GM21526 (cell line): ENCODE data around the gene CENPT.
"Not testable (repeated sequence)": the region's sequence is repeated elsewhere in the genome, so short reads cannot be mapped to it uniquely, and the experiment has no call there.

Source experiments
- ATAC-seq: cut with Tn5 transposase; IDR thresholded peaks from one replicate; pipeline ENCODE4 v1.9.1; 2021; ENCODE audit warnings: moderate library complexity; ENCODE audit not compliant: unreplicated experiment, low FRiP score

CENPT gene

GRCh38 chr16:67855789-67856188, 8.3 kb upstream of the CENPT start:
- ATAC-seq, result no peak

- no peak for ATAC-seq
Measured at GRCh38 chr16:67853670-67854069, 6.2 kb upstream of the CENPT start.

GRCh38 chr16:67848118-67848517, 625 bp upstream of the CENPT start:
- ATAC-seq, result no peak

DNA sequence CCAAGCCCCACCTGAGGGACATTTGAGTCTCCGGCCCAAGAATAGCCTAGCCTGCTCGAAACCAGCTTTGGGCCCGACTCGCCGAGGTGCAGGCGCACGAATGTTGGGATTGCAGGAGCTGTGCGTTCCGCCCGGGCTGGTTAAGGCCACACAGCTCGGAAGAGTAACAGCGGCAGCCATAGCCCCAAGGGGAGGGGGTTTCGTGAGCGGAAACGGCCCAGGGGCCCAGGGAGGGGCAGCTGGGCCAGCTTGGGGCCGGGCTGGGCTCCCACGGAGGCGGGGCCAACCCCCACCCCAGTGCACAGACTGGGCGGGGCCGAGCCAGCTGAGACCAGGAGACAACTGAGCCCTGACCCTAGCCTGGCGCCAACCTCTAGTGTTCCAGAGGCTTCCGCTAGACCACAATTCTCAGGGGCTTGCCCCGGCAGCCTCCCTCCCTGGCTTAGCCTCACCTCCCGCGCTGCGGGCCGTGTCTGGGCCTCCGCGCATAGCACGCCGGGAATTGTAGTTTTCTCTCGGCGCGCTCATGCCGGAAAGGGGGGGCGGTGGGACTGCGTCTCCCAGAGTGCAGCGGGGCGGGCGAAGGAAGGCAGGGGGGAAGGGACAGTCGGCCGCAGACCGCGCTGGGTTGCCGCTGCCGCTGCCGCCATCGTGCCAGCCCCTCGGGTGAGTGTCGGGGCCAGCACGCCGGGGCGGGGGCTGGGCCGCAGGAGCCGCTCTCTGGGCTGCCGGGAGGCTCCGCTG, 1.0 kb downstream of the CENPT start, which contains the start of gene NUTF2:
NUTF2 (plus strand) TSS at position 614 of the 744 bp plus-strand sequence. CDS start 18,198 bp downstream, outside the sequence.
- ATAC-seq, result peak; percentile 44

- no peak for ATAC-seq
Measured at GRCh38 chr16:67846063-67846319, 1.5 kb downstream of the CENPT start.

- no peak for ATAC-seq
Measured at GRCh38 chr16:67845291-67846062, 2.0 kb downstream of the CENPT start.

DNA sequence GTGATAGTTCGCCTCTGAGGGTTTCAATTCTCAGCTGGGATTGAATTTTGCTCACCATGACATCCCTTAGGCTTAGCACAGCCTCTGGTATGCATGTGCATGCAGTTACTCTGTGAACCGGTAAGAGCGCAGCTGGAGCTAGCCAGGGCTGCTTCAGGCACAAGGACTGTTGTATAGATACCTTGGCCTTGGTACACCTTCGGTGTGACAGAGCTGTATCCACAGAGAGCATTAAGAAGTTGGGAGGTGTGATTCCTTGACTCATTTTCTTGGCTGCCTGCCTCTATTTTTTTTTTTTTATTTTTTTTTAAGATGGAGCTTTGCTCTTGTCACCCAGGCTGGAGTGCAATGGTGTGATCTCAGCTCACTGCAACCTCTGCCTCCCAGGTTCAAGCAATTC, 3.0 kb downstream of the CENPT start:
- no peak for ATAC-seq

DNA sequence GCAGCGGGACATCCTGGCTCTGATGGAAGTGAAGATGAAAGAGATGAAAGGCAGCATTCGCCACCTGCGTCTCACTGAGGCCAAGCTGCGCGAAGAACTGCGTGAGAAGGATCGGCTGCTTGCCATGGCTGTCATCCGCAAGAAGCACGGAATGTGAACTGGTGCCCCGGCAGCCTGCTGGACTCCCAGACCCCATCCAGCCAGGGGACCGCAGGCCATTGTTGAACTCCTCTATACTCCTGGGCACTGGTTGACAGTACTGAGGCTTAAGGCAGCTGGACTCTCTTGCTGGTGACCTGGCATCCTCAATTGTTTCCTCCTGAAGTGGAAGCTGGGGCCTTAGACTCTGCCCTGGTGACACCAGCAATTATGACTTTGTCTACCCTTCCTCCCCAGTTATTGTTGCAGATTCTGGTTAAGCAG, 4.1 kb downstream of the CENPT start:
- ATAC-seq, result no peak

- peak; percentile 8 for ATAC-seq
Measured at GRCh38 chr16:67842509-67843342, 4.8 kb downstream of the CENPT start.

- ATAC-seq, result peak; percentile 43
Measured at GRCh38 chr16:67841816-67842508, 5.5 kb downstream of the CENPT start, which contains the start of gene THAP11. THAP11 (plus strand) TSS chr16:67842320; CDS start chr16:67842555, 235 bp downstream.

DNA sequence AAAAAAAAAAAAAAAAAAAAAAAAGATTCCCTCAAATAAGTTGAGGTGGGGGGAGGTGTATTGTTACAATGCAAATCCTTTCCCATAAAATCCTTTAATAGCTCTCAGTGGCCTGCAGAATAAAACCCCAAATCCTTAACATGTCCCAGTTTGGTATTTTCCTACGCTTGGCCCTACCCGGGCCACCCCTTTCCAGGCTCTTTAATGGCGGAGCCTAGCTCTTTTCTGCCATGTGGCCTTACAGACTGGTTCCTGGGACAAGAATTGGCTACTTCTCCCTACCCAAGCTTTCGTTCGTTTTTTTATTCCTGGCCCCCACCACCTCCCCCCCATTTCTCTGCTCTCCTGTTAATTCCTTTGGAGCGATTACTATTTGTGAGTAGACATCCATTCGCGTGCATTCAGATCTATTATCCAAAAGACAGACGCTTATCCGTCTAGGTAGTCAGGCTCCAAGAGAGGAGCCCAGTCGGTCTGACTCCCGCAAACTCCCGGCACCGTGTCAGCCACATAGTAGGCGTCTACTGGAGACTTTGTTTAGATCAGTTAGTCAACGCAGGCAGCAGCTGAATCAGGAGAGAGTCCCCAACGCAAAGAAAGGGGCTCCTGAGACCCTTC, 6.2 kb downstream of the CENPT start:
- peak; percentile 3 for ATAC-seq

- no peak for ATAC-seq
Measured at GRCh38 chr16:67837811-67838210, 9.7 kb downstream of the CENPT start.

- not testable (repeated sequence) for ATAC-seq
Measured at GRCh38 chr16:67837190-67837589, 10.3 kb downstream of the CENPT start.

- no peak for ATAC-seq
Measured at GRCh38 chr16:67834242-67834614, 13.3 kb downstream of the CENPT start.

DNA sequence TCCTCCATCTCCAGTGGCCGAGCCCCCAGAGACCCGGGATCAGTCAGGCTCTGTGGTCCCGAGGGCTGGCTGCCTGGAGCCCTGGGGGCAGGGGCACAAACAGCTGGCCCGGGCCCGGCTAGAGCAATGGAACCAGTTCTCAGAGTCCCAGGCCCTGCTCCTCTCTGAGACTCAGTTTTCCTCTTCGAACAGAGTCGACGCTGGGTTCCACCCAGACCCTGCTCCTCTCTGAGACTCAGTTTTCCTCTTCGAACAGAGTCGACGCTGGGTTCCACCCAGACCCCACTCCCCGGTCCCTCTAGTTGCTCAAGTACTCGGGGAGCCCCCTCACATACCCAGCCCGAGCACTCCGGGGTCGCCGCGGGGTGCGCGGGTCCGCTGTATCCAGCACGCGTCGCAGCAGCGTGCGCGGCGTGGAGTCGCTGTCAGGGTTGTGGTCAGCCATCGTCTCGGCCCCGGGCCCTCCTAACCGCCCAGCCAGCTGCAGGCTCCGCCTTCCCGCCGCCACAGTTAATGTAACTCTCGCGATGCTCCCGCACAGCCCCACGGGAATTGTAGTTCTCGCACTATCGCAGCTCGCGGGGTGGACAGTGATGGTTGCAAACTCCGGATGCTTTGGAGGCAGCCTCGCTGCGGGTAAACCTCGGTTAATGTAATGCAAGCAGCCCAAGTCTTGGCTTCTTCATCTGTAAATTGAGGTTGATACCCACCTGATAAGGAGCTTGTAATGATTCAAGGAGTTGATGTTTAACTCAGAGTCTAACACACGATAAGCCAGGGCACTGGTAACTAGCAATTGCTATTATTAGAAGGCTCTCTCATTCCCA, 13.9 kb downstream of the CENPT start:
- ATAC-seq, result peak; percentile 89

- no peak for ATAC-seq
Measured at GRCh38 chr16:67833030-67833414, 14.5 kb downstream of the CENPT start.

GRCh38 chr16:67828651-67829050, 18.8 kb downstream of the CENPT start:
- no peak for ATAC-seq

DNA sequence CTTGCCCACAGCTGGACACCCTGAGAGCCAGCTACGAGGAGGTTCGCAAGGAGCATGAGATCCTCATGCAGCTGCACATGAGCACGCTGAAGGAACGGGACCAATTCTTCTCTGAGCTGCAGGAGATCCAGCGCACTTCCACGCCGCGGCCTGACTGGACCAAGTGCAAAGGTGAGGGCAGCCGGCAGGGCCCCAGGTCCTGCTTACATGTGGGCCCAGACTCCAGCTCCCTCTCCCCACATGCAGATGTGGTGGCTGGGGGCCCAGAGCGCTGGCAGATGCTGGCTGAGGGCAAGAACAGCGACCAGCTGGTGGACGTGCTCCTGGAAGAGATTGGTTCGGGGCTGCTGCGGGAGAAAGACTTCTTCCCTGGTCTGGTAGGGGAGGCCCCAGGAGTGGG, 21.6 kb downstream of the CENPT start:
- no peak for ATAC-seq

DNA sequence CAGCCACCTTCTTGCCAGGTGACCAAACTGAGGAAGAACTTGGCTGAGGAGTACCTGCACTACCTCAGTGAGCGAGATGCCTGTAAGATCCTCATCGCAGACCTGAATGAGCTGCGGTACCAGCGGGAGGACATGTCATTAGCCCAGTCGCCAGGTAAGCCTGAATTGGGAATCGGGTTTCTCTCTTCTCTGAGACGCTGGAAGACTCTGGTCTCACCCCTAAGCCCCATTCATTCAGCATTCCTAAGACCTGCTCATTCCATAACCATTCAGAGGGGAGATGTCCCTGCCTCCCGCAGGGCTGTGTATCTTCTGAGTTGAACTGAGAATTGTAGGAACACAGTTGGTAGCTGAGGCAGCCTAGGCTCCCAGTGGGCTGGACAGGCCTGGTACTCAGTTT, 22.4 kb downstream of the CENPT start:
- no peak for ATAC-seq
